Kidney (tissue), 14 donors: ENCODE results near the gene RBPJ. TPM values are rescaled to one million over a fixed set of nuclear protein-coding genes. Genes with fewer than 3 reads are reported as not detected.

Experiments
- DNase-seq, 5 donors: peaks; one replicate each; pipeline ENCODE4 v3.0.0-alpha.2; 2013 to 2020
- FAIRE-seq: peaks from 2 replicates; lab custom pipeline; 2012; peaks lifted over from hg19 to GRCh38; lab: Jason Lieb, UNC
- H3K27ac ChIP-seq, 2 donors: one replicate each; pipeline ENCODE4 v1.7.0; 2013; ENCODE audit warnings: low read depth in 2 of 2, low read length in 2 of 2, inconsistent platforms in 1 of 2
- H3K27me3 ChIP-seq: one replicate; pipeline ENCODE4 v1.7.1; 2013; ENCODE audit warnings: low read length, inconsistent platforms; ENCODE audit not compliant: control insufficient read depth, insufficient read depth
- H3K36me3 ChIP-seq, 3 donors: one replicate each; pipeline versions ENCODE4 v1.7.0 to v1.7.1; 2013; ENCODE audit warnings: low read length in 3 of 3, control low read depth in 1 of 3, inconsistent platforms in 1 of 3; ENCODE audit not compliant: insufficient read depth in 3 of 3, control insufficient read depth in 2 of 3
- H3K4me1 ChIP-seq, 3 donors: one replicate each; pipeline versions ENCODE4 v1.7.0 to v1.7.1; 2013; ENCODE audit warnings: low read length in 3 of 3, inconsistent platforms in 1 of 3, low read depth in 1 of 3; ENCODE audit not compliant: control insufficient read depth in 2 of 3, insufficient read depth in 2 of 3
- H3K4me3 ChIP-seq, 3 donors: one replicate each; pipeline versions ENCODE4 v1.7.0 to v1.8.1; 2013; ENCODE audit warnings: low read length in 3 of 3, control low read depth in 1 of 3, inconsistent platforms in 1 of 3
- H3K9ac ChIP-seq, 3 donors: one replicate each; pipeline versions ENCODE4 v1.7.0 to v1.7.1; 2013; ENCODE audit warnings: low read length in 3 of 3, control low read depth in 1 of 3, inconsistent platforms in 1 of 3
- H3K9me3 ChIP-seq, 3 donors: one replicate each; pipeline versions ENCODE4 v1.7.0 to v1.7.1; 2013; ENCODE audit warnings: low read length in 3 of 3, control low read depth in 1 of 3, inconsistent platforms in 1 of 3; ENCODE audit not compliant: control insufficient read depth in 2 of 3, insufficient read depth in 1 of 3
- intact Hi-C: fragments of 100-400 bp; cut with DNase I; formaldehyde crosslinking; loops from one replicate; pipeline ENCODE4 v1.11.1; 2022
- polyA plus RNA-seq: library from polyadenylated mRNA; stranded (reverse); fragments of 350-450 nt; fragmentation: Illumina TruSeq; extraction: RNeasy Lipid Tissue Mini Kit (QIAGEN cat#74804); gene quantifications from one replicate; pipeline ENCODE4 v1.2.3, GENCODE V29; 2014; ENCODE audit warnings: low read depth, low replicate concordance; ENCODE audit not compliant: insufficient read depth
- total RNA-seq: library from RNA; stranded (reverse); fragmentation: NEBNext Ultra II Directional; extraction: Animal tissue kit (Norgen Biotek cat#: 25700); gene quantifications from one replicate; pipeline ENCODE4 v1.2.1, GENCODE V29; 2021
- TF ChIP-seq, protein P1 (sequence below): IDR thresholded peaks from 3 replicates; pipeline ENCODE4 v1.5.1; 2012; ENCODE audit warnings: mild to moderate bottlenecking, moderate library complexity, borderline replicate concordance; ENCODE audit not compliant: insufficient read depth; ENCODE audit errors: extremely low read depth
- donor health status: control.
- donor health status: control.
- donor health status: control.
- donor health status: control.
- donor health status: control.
- donor health status: DM: yes; HTN: yes; CAD: no.
- donor health status: Normal renal cell carcinoma (clear cell type).

Gene RBPJ
- total and polyA plus RNA-seq, 2 donors from 2014 or later, result 28.5 to 77.6 TPM

- intact Hi-C loops, result no loop called here
- Histone ChIP-seq H3K36me3 (no peaks in the 10 kb centered on the region), H3K4me1 (peaks cover 0 to 5% (median 2%) of the 10 kb centered on the region in 3 donors), H3K4me3 (no peak overlapping the region), H3K9me3 (no peaks in the 10 kb centered on the region), H3K27me3 (no peaks in the 10 kb centered on the region), H3K9ac (no peak overlapping the region), H3K27ac (no peak overlapping the region)
- TF ChIP-seq, protein P1, sequence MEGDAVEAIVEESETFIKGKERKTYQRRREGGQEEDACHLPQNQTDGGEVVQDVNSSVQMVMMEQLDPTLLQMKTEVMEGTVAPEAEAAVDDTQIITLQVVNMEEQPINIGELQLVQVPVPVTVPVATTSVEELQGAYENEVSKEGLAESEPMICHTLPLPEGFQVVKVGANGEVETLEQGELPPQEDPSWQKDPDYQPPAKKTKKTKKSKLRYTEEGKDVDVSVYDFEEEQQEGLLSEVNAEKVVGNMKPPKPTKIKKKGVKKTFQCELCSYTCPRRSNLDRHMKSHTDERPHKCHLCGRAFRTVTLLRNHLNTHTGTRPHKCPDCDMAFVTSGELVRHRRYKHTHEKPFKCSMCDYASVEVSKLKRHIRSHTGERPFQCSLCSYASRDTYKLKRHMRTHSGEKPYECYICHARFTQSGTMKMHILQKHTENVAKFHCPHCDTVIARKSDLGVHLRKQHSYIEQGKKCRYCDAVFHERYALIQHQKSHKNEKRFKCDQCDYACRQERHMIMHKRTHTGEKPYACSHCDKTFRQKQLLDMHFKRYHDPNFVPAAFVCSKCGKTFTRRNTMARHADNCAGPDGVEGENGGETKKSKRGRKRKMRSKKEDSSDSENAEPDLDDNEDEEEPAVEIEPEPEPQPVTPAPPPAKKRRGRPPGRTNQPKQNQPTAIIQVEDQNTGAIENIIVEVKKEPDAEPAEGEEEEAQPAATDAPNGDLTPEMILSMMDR, result no peak
- FAIRE-seq (no peak), DNase-seq (no peak)
Measured at GRCh38 chr4:26413582-26413981, 92.8 kb downstream of the RBPJ start.

DNA sequence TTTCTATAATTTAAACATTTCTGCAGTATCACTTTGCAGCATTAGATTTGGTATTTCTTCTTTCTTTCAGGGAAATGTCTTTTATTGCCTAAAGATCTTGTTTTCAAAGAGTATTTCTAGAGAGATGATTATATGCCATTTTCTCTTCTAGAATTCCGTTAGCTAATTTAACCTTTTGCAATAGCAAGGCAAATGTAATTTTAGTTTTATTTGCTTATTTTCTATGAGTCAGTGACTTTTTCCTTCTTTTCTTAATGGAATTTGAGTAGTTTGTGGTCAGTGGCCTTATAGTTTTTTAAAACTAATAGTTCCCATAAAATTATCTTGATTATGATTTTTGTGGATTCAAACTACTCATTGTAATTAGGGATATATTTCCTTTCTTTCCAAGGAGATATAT, 97.3 kb downstream of the RBPJ start:
- FAIRE-seq, result no peak
- H3K27me3 ChIP-seq, result no peaks in the 10 kb centered on the region
- peaks cover 0 to 8% (median 2%) of the 10 kb centered on the region in 3 donors for H3K36me3 ChIP-seq
- H3K9me3 ChIP-seq, result no peaks in the 10 kb centered on the region
- intact Hi-C loops, result no loop called here
- H3K9ac ChIP-seq, result no peak overlapping the region
- TF ChIP-seq, protein P1, result no peak
- DNase-seq, result no peak
- peaks cover 0 to under 1% (median 0%) of the 10 kb centered on the region in 3 donors for H3K4me1 ChIP-seq
- no peak overlapping the region for H3K27ac ChIP-seq
- no peak overlapping the region for H3K4me3 ChIP-seq

- TF ChIP-seq, protein P1, result no peak
- intact Hi-C loops, result no loop called here
- Histone ChIP-seq H3K36me3 (peaks cover 0 to 15% (median 2%) of the 10 kb centered on the region in 3 donors), H3K27ac (no peak overlapping the region), H3K9me3 (no peaks in the 10 kb centered on the region), H3K9ac (no peak overlapping the region), H3K4me3 (no peak overlapping the region), H3K4me1 (no peaks in the 10 kb centered on the region), H3K27me3 (no peaks in the 10 kb centered on the region)
- no peak for DNase-seq
- FAIRE-seq, result no peak
Measured at GRCh38 chr4:26418850-26419249, 98.0 kb downstream of the RBPJ start.

DNA sequence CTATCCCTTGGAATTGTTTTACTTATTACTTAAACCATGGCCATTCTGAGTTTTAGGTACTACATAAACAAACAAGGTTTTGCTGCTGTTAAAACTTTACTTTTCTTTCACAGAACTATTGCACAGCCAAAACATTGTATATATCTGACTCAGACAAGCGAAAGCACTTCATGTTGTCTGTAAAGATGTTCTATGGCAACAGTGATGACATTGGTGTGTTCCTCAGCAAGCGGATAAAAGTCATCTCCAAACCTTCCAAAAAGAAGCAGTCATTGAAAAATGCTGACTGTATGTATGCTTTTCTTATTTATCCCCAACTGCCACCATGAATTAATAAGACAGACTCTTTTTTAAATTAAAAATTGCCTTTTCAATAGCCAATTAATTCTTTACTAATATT, 99.6 kb downstream of the RBPJ start:
- TF ChIP-seq, protein P1, result no peak
- no peak overlapping the region for H3K9ac ChIP-seq
- no peak overlapping the region for H3K27ac ChIP-seq
- no peaks in the 10 kb centered on the region for H3K9me3 ChIP-seq
- FAIRE-seq (no peak), DNase-seq (no peak)
- H3K27me3 ChIP-seq, result no peaks in the 10 kb centered on the region
- no peaks in the 10 kb centered on the region for H3K4me1 ChIP-seq
- intact Hi-C loops, result no loop called here
- H3K36me3 ChIP-seq, result peaks cover 0 to 20% (median 2%) of the 10 kb centered on the region in 3 donors
- no peak overlapping the region for H3K4me3 ChIP-seq
